GM18499 (cell line): Measurements from ENCODE around the gene AFF3.

Experiments used
- ATAC-seq: cut with Tn5 transposase; IDR thresholded peaks from one replicate; pipeline ENCODE4 v1.9.1; 2021; ENCODE audit warnings: moderate number of reproducible peaks; ENCODE audit not compliant: insufficient read depth, unreplicated experiment

Gene AFF3

GRCh38 chr2:100073110-100073509 is 69.3 kb downstream of the AFF3 start:
- ATAC-seq: no peak

- no peak for ATAC-seq
Measured at GRCh38 chr2:100072503-100072902, 69.9 kb downstream of the AFF3 start.

GRCh38 chr2:100071335-100072043 is 70.9 kb downstream of the AFF3 start:
- no peak for ATAC-seq

GRCh38 chr2:100070078-100070477 is 72.3 kb downstream of the AFF3 start:
- ATAC-seq: no peak

- ATAC-seq: no peak
Measured at GRCh38 chr2:100068395-100068794, 74.0 kb downstream of the AFF3 start.

- no peak for ATAC-seq
Measured at GRCh38 chr2:100067784-100068183, 74.6 kb downstream of the AFF3 start.

GRCh38 chr2:100066856-100067255 is 75.5 kb downstream of the AFF3 start:
- ATAC-seq: no peak

GRCh38 chr2:100066246-100066645 is 76.1 kb downstream of the AFF3 start:
- no peak for ATAC-seq

GRCh38 chr2:100064592-100065428 is 77.6 kb downstream of the AFF3 start:
- ATAC-seq: no peak

- no peak for ATAC-seq
Measured at GRCh38 chr2:100064165-100064564, 78.2 kb downstream of the AFF3 start.

GRCh38 chr2:100063459-100063953 is 78.9 kb downstream of the AFF3 start:
- ATAC-seq: no peak

- ATAC-seq: no peak
Measured at GRCh38 chr2:100062336-100062735, 80.1 kb downstream of the AFF3 start.

- no peak for ATAC-seq
Measured at GRCh38 chr2:100060875-100061274, 81.5 kb downstream of the AFF3 start.

GRCh38 chr2:100059638-100060037 is 82.8 kb downstream of the AFF3 start:
- ATAC-seq: no peak

- ATAC-seq: no peak
Measured at GRCh38 chr2:100057901-100058261, 84.5 kb downstream of the AFF3 start.

GRCh38 chr2:100054426-100054825 is 88.0 kb downstream of the AFF3 start:
- ATAC-seq: no peak

GRCh38 chr2:100053087-100053885 is 89.1 kb downstream of the AFF3 start:
- no peak for ATAC-seq

GRCh38 chr2:100052650-100053049 is 89.7 kb downstream of the AFF3 start:
- no peak for ATAC-seq

GRCh38 chr2:100051253-100051652 is 91.1 kb downstream of the AFF3 start:
- ATAC-seq: no peak

- no peak for ATAC-seq
Measured at GRCh38 chr2:100050685-100051084, 91.7 kb downstream of the AFF3 start.
